Loucy (cell line): Measurements from ENCODE around the gene HAP1.
A peak's percentile ranks its signal among the peaks of the same experiment; 100 is the strongest.
"Not testable (repeated sequence)": the region's sequence is repeated elsewhere in the genome, so short reads cannot be mapped to it uniquely, and the experiment has no call there.

ENCODE experiments used
- H2AFZ ChIP-seq: fragments of 200-600 bp; sonication (generic); 2 replicates; pipeline ENCODE4 v1.6.0; 2016; ENCODE audit warnings: antibody characterized with exemption, mild to moderate bottlenecking, low read length, moderate library complexity
- H3F3A ChIP-seq: fragments of 200-600 bp; 2 replicates; pipeline ENCODE4 v1.6.0; 2016; ENCODE audit warnings: antibody characterized with exemption, low read depth, mild to moderate bottlenecking
- H3K27me3 ChIP-seq: fragments of 200-600 bp; sonication (generic); 2 replicates; pipeline ENCODE4 v1.6.1; 2014; ENCODE audit warnings: low read length, mild to moderate bottlenecking; ENCODE audit not compliant: insufficient read depth, poor library complexity, severe bottlenecking
- H3K36me3 ChIP-seq: fragments of 200-600 bp; sonication (generic); 2 replicates; pipeline ENCODE4 v1.6.1; 2016; ENCODE audit warnings: low read length; ENCODE audit not compliant: insufficient read depth
- H3K4me1 ChIP-seq: fragments of 200-600 bp; sonication (generic); 2 replicates; pipeline ENCODE4 v1.5.1; 2014; ENCODE audit warnings: low read length, mild to moderate bottlenecking; ENCODE audit not compliant: insufficient read depth, poor library complexity, severe bottlenecking
- H3K4me2 ChIP-seq: fragments of 200-600 bp; sonication (generic); 2 replicates; pipeline ENCODE4 v1.6.0; 2014; ENCODE audit warnings: antibody characterized with exemption, low read length, low read depth, mild to moderate bottlenecking; ENCODE audit not compliant: poor library complexity, severe bottlenecking
- H3K4me3 ChIP-seq: fragments of 200-600 bp; sonication (generic); 2 replicates; pipeline ENCODE4 v1.5.1; 2014; ENCODE audit warnings: low read length, mild to moderate bottlenecking, mixed read lengths; ENCODE audit not compliant: poor library complexity, severe bottlenecking
- H3K79me2 ChIP-seq: fragments of 200-600 bp; sonication (generic); 2 replicates; pipeline ENCODE4 v1.6.1; 2014; ENCODE audit warnings: low read length; ENCODE audit not compliant: insufficient read depth
- H3K9ac ChIP-seq: fragments of 200-600 bp; sonication (generic); 2 replicates; pipeline ENCODE4 v1.6.0; 2014; ENCODE audit warnings: mild to moderate bottlenecking, low read depth, low read length, moderate library complexity; ENCODE audit not compliant: poor library complexity, severe bottlenecking
- H3K9me2 ChIP-seq: fragments of 200-600 bp; sonication (generic); replicated peaks from 2 replicates; pipeline ENCODE4 v1.6.1; 2016; ENCODE audit warnings: low read depth, low read length, mixed read lengths
- H3K9me3 ChIP-seq: fragments of 200-600 bp; sonication (generic); 2 replicates; pipeline ENCODE4 v1.6.1; 2014; ENCODE audit warnings: mild to moderate bottlenecking, antibody characterized with exemption, low read length, low read depth; ENCODE audit not compliant: insufficient read depth
- H4K20me1 ChIP-seq: fragments of 200-600 bp; sonication (generic); 2 replicates; pipeline ENCODE4 v1.6.0; 2014; ENCODE audit warnings: antibody characterized with exemption, low read length, mild to moderate bottlenecking; ENCODE audit not compliant: insufficient read depth, poor library complexity, severe bottlenecking
- EZH2phosphoT487 ChIP-seq: fragments of 200-600 bp; IDR thresholded peaks from 2 replicates; pipeline ENCODE4 v1.6.1; 2018; ENCODE audit warnings: antibody characterized with exemption, mild to moderate bottlenecking, moderate library complexity, borderline replicate concordance
- TF ChIP-seq, protein P1 (sequence below): fragments of 200-600 bp; sonication (generic); conservative IDR thresholded peaks from 2 replicates; pipeline ENCODE4 v1.5.1; 2014; ENCODE audit warnings: mild to moderate bottlenecking, antibody characterized with exemption, low read length

The HAP1 gene

DNA sequence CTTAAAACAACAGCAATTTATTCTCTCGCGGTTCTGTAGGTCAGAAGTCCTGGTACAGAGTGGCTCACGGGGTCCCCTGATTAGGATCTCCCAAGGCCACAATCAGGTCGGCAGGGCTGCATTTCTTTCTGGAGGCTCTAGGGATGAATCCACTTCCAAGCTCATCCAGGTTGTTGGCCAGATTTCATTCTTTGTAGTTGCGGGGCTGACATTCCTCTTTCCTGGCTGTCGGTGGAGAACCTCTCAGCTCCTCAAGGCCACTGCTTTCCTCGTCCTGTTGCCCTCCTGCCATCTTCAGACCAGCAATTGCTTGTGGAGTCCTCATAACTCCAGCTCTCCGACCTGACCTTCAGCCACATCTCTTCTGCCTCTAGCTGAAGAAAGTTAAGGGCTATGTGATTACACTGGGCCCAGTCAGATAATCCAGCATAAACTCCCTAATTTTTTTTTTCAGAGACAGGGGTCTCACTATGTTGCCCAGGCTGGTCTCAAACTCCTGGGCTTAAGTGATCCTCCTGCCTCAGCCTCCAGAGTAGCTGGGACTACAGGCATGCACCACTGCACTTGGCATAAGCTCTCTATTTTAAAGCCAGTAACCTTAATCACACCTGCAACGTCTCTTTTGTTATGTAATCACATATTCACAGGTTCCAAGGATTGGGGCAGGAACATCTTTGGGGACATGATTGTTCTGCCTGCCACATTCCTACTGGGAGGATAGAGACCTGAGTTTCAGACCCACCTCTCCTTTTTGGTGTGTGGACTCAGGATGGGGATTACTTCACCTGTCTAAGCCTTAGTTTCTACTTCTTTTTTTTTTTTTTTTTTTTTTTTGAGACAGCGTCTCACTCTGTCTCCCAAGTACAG is 26.4 kb downstream of the HAP1 start:
- Histone ChIP-seq H3K9me2 (no peaks in the 10 kb centered on the region), H3K9me3 (no peaks in the 10 kb centered on the region), H3K4me3 (no peak overlapping the region), H3K4me2 (no peak overlapping the region), H3K4me1 (peaks cover 15% of the 10 kb centered on the region), H4K20me1 (no peaks in the 10 kb centered on the region), H3F3A (no peaks in the 10 kb centered on the region), H2AFZ (no peak overlapping the region), H3K27me3 (no peaks in the 10 kb centered on the region), H3K79me2 (no peaks in the 10 kb centered on the region), H3K9ac (no peak overlapping the region), H3K36me3 (no peaks in the 10 kb centered on the region)
- TF ChIP-seq EZH2phosphoT487, result no peak
- TF ChIP-seq, protein P1, sequence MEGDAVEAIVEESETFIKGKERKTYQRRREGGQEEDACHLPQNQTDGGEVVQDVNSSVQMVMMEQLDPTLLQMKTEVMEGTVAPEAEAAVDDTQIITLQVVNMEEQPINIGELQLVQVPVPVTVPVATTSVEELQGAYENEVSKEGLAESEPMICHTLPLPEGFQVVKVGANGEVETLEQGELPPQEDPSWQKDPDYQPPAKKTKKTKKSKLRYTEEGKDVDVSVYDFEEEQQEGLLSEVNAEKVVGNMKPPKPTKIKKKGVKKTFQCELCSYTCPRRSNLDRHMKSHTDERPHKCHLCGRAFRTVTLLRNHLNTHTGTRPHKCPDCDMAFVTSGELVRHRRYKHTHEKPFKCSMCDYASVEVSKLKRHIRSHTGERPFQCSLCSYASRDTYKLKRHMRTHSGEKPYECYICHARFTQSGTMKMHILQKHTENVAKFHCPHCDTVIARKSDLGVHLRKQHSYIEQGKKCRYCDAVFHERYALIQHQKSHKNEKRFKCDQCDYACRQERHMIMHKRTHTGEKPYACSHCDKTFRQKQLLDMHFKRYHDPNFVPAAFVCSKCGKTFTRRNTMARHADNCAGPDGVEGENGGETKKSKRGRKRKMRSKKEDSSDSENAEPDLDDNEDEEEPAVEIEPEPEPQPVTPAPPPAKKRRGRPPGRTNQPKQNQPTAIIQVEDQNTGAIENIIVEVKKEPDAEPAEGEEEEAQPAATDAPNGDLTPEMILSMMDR, result no peak

DNA sequence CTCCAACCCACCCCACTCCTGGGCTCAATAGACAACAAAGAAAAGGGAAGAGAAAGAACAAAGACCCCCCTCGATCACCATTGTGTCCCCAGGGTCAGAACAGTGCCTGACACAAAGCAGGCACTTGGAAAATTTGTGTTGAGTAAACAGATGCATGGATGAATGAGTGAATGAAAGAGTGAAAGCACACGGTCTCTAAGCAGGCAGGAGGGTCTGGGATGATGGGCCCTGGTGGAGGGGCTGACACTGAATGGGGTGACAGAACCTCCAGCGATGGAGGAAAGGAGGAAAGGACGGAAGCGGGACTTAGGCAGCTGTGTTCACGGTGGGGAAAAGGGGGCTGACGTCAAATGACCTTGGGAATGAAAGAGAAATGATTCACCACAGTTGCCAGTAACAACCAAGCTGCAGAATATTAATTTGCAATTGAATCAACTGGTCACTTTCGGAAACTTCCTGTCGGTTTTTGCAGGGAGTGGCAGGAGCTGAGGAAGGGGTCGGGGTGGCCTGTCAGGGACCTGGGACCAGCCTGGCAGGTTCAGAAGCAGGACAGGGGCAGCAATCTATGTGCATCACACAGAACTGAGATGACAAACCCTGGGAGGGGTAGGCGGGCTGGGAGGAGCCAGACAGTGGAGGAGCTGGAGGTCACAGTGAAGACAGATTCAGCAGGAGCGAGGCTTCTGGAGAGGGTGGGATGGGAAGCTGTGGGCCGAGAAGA is 29.0 kb downstream of the HAP1 start:
- Histone ChIP-seq H3F3A (no peaks in the 10 kb centered on the region), H3K4me1 (peaks cover 7% of the 10 kb centered on the region), H3K9me2 (no peaks in the 10 kb centered on the region), H3K27me3 (no peaks in the 10 kb centered on the region), H3K9me3 (no peaks in the 10 kb centered on the region), H3K4me2 (no peak overlapping the region), H3K36me3 (no peaks in the 10 kb centered on the region), H3K9ac (no peak overlapping the region), H2AFZ (no peak overlapping the region), H3K4me3 (no peak overlapping the region), H4K20me1 (no peaks in the 10 kb centered on the region), H3K79me2 (no peaks in the 10 kb centered on the region)
- TF ChIP-seq EZH2phosphoT487, result no peak
- TF ChIP-seq, protein P1, result no peak

DNA sequence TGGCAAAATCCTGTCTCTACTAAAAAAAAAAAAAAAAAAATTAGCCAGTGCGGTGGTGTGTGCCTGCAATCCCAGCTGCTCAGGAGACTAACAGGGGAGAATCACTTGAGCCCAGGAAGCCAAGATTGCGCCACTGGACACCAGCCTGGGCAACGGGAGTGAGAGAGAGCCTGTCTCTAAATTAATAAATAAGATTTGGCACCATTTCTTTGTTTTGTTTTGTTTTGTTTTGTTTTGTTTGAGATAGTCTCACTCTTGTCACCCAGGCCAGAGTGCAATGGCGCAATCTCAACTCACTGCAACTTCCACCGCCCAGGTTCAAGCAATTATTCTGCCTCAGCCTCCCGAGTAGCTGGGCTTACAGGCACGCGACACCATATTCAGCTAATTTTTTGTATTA is 31.7 kb downstream of the HAP1 start:
- H3F3A ChIP-seq, result no peaks in the 10 kb centered on the region
- no peak overlapping the region for H3K4me2 ChIP-seq
- H3K9me2 ChIP-seq, result no peaks in the 10 kb centered on the region
- TF ChIP-seq, protein P1, result no peak
- no peak for TF ChIP-seq EZH2phosphoT487
- no peaks in the 10 kb centered on the region for H4K20me1 ChIP-seq
- H3K9ac ChIP-seq, result no peak overlapping the region
- no peaks in the 10 kb centered on the region for H3K36me3 ChIP-seq
- peaks cover 4% of the 10 kb centered on the region for H3K4me1 ChIP-seq
- H3K27me3 ChIP-seq, result no peaks in the 10 kb centered on the region
- no peak overlapping the region for H2AFZ ChIP-seq
- no peaks in the 10 kb centered on the region for H3K9me3 ChIP-seq
- H3K79me2 ChIP-seq, result no peaks in the 10 kb centered on the region
- H3K4me3 ChIP-seq, result no peak overlapping the region

DNA sequence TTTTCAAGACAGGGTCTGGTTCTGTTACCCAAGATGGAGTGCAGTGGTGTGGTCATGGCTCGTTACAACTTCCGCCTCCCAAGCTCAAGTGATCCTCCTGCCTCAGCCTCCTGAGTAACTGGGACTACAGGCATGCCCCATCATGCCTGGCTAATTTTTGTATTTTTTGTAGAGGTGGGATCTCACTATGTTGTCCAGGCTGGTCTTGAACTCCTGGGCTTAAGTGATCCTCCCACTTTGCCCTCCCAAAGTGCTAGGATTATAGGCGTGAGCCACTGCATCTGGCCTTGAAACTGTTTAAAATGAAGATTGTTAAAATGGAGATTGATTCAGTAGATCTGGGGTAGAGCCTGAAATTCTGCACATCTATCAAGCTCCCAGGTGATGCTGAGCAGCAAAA is 33.6 kb downstream of the HAP1 start:
- not testable (repeated sequence) for H3K4me1 ChIP-seq, H4K20me1 ChIP-seq, H3K9me2 ChIP-seq, H3K27me3 ChIP-seq, H3K4me3 ChIP-seq, H3F3A ChIP-seq, H3K9me3 ChIP-seq, H3K79me2 ChIP-seq, H3K9ac ChIP-seq, H3K4me2 ChIP-seq, H3K36me3 ChIP-seq
- H2AFZ ChIP-seq, result peak overlapping the region; percentile 77
